Body of pancreas (tissue), 4 donors: ENCODE data around the gene DNAJC11. TPM values are rescaled to one million over a fixed set of nuclear protein-coding genes. Genes with fewer than 3 reads are reported as not detected.
"Not testable (repeated sequence)": the region's sequence is repeated elsewhere in the genome, so short reads cannot be mapped to it uniquely, and the experiment has no call there.

Experiments
- ATAC-seq: fragments of 150-250 bp; one replicate; pipeline ENCODE4 v1.9.1; 2016
- DNase-seq, 4 donors: peaks; one replicate each; pipeline ENCODE4 v3.0.0-alpha.2; 2019
- H3K27ac ChIP-seq, 4 donors: fragments of 200-600 bp; sonication (generic); 1 replicate in 3 of 4; 2 replicates in 1 of 4; pipeline versions ENCODE4 v1.5.1 to v1.6.1; 2016 to 2019; ENCODE audit warnings: mild to moderate bottlenecking in 1 of 4, mixed read lengths in 1 of 4, moderate library complexity in 1 of 4
- H3K27me3 ChIP-seq, 2 donors: fragments of 200-600 bp; sonication (generic); one replicate each; pipeline ENCODE4 v1.6.0; 2016; ENCODE audit warnings: mild to moderate bottlenecking in 1 of 2
- H3K36me3 ChIP-seq, 2 donors: fragments of 200-600 bp; sonication (generic); replicated peaks in 1 of 2; 2 replicates each; pipeline ENCODE4 v1.5.1; 2016; ENCODE audit warnings: low read depth in 2 of 2; ENCODE audit not compliant: insufficient read depth in 1 of 2
- H3K4me1 ChIP-seq: fragments of 200-600 bp; sonication (generic); one replicate; pipeline ENCODE4 v1.6.0; 2016
- H3K4me3 ChIP-seq, 2 donors: fragments of 200-600 bp; sonication (generic); 1 replicate in 1 of 2; 2 replicates in 1 of 2; pipeline ENCODE4 v1.5.1; 2016 to 2019
- H3K9me3 ChIP-seq, 3 donors: fragments of 200-600 bp; sonication (generic); 1 replicate in 2 of 3; 2 replicates in 1 of 3; pipeline ENCODE4 v1.5.1; 2016
- POLR2A ChIP-seq, 3 donors: fragments of 450-650 bp; IDR thresholded peaks; one replicate each; pipeline ENCODE4 v1.6.1; 2016; ENCODE audit warnings: antibody characterized with exemption in 3 of 3, mild to moderate bottlenecking in 2 of 3
- WGBS, 2 donors: methylation state at CpG; one replicate each; pipeline ENCODE4 v1.1.5; 2017; 5-methylcytosine and 5-hydroxymethylcytosine counted together
- intact Hi-C: fragments of 100-400 bp; cut with DNase I; formaldehyde crosslinking; loops from one replicate; pipeline ENCODE4 v1.15.1; 2023
- total RNA-seq, 2 donors: library from RNA; depleted of rRNA; stranded (reverse); fragments of >200 nt; gene quantifications; one replicate each; pipeline ENCODE4 v1.1.0, GENCODE V29; 2016
- TF ChIP-seq, protein P1 (sequence below), 7 experiments: fragments of 450-650 bp in 4 of 7; fragments of 200-600 bp in 3 of 7; sonication (generic) in 3 of 7; IDR thresholded peaks; one replicate each; pipeline ENCODE4 v1.5.1; 2016 to 2019; ENCODE audit warnings: antibody characterized with exemption in 7 of 7

The DNAJC11 gene
- total RNA-seq, 2 donors from 2014 or later, result 16.1 to 88.3 TPM

DNA sequence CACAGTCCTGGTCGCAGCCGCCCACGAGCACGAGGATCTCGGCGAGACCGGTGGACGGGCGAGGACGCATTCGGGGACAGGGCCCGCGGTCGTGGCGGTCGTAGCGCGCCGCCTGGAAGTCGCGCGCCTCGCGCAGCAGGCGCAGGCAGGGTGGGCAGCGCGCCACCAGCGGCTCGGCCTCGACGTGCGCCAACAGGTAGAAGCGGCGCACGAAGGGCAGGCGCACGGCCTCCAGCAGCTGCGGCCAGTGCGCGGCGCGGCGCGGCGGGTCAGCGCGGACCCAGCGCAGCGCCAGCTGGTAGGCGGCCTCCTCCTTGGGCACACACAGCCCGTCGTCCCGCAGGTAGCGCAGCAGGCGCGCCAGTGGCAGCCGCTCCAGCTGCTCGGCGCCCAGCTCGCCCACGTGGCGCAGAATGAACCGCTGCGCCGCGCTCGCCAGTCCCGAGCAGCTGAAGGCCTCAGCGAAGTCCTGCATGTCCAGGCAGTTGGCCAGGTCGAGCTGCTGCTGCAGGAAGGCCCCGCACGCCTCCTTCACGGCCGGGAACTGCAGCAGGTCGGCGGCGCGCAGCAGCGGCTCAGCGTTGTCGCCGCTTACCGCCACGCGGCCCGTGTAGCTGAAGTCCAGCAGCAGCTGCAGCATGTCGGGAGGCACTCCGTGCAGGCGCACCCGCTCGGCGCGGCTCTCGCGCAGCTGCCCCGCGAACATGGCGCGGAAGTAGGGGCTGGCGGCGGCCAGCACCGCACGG, 99.5 kb downstream of the DNAJC11 start:
- peak overlapping the region; percentile 86 to 99 (median 96) for H3K27ac ChIP-seq
- intact Hi-C loops, result no loop called here
- H3K9me3 ChIP-seq, result no peaks in the 10 kb centered on the region
- DNase-seq (peak; percentile 67 to 76 (median 70)), ATAC-seq (peak; percentile 28)
- TF ChIP-seq, protein P1, sequence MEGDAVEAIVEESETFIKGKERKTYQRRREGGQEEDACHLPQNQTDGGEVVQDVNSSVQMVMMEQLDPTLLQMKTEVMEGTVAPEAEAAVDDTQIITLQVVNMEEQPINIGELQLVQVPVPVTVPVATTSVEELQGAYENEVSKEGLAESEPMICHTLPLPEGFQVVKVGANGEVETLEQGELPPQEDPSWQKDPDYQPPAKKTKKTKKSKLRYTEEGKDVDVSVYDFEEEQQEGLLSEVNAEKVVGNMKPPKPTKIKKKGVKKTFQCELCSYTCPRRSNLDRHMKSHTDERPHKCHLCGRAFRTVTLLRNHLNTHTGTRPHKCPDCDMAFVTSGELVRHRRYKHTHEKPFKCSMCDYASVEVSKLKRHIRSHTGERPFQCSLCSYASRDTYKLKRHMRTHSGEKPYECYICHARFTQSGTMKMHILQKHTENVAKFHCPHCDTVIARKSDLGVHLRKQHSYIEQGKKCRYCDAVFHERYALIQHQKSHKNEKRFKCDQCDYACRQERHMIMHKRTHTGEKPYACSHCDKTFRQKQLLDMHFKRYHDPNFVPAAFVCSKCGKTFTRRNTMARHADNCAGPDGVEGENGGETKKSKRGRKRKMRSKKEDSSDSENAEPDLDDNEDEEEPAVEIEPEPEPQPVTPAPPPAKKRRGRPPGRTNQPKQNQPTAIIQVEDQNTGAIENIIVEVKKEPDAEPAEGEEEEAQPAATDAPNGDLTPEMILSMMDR (IDR thresholded peaks at IDR 0.05), result peak in 3 of 7 experiments; percentile 19 to 26 (median 25)
- peak in 1 of 3 donors; percentile 19 for TF ChIP-seq POLR2A (IDR thresholded peaks at IDR 0.05)
- H3K4me1 ChIP-seq, result peaks cover 55% of the 10 kb centered on the region
- H3K36me3 ChIP-seq, result peaks cover 0 to 6% of the 10 kb centered on the region in 2 donors
- peak overlapping the region; percentile 53 to 75 for H3K4me3 ChIP-seq
- no peaks in the 10 kb centered on the region for H3K27me3 ChIP-seq
- WGBS, 2 donors, result 0% methylated on average over 11 to 83 of the region's 103 CpGs

DNA sequence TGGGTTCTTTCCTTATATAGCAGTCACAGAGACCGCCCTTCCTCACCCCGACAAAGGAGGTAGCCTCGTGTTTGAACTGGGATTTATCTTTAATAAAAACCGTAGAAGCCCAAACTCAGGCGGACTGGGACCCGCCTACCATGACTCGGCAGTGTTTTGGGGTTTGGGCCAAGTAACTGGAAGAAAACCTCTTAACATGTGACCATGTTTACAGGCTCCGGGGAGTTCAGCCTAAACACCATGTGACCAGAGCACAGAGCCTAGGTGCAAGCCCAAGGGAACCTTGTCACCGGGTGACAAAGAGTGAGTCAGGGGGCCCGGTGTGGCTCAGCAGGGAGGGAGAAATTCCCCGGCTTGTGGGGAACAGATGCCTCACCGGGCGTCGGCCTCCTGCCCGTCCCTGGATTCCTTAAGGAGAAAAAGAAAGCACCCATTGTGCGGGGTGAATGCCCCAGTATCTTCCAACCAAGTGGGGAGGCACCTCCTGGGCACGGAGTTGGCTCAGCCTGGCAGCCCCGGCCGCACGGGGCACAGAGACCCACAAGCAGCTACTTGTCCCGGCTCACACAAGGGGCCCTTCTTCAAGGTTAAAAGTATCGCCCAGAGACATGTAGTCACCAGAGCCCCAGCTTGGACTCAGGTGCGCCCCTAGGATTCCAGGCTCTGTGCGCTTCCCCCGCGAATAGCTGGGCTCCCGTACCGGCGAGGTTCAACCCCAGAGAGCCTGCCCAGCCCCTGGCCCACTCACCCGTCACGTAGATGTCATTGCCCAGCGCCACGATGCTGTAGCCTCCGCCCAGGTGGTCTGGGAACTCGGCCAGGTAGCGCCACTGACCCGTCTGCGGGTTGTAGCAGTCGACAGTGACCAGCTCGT, 100.3 kb downstream of the DNAJC11 start:
- peak; percentile 61 for ATAC-seq
- 0% methylated on average over 14 to 40 of the region's 40 CpGs for WGBS, 2 donors

DNA sequence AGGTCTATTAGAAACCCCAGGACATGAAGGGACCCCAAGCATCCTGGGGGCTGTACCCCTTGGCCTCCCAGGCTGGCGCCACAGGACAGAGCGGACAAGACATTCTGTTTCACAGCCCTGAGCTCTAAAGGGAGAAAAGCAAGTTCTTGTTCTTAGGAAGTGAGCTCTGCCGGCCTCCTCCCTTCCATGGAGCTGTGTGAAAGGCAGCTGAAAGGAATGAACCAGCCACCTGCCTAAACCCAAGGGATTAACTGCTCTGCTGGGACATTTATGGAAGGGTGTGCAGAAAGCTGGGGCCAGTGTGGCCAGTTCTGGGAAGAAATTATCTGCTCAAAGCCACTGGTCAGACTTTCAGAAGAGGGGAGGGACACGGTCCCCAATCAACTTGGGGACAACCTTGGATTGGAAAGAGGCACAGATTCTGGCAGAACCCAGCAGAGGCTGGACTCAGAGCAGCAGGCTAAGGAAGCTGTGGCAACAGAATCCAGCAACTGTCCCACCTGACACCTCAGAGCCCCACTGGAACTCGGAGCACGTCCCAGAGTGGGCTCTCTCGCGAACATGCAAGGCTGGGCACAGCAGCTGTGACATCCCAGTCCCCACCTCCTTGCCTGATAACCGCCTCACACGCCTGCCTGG, 101.1 kb downstream of the DNAJC11 start:
- peaks cover 69% of the 10 kb centered on the region for H3K4me1 ChIP-seq
- H3K36me3 ChIP-seq, result peaks cover 0 to 10% of the 10 kb centered on the region in 2 donors
- H3K4me3 ChIP-seq, result peak overlapping the region in 1 of 2 donors; percentile 53
- TF ChIP-seq, protein P1 (IDR thresholded peaks at IDR 0.05), result no peak
- TF ChIP-seq POLR2A (IDR thresholded peaks at IDR 0.05), result no peak
- H3K9me3 ChIP-seq, result no peaks in the 10 kb centered on the region
- H3K27me3 ChIP-seq, result no peaks in the 10 kb centered on the region
- WGBS, 2 donors, result 11 to 12% methylated on average over 9 to 10 of the region's 10 CpGs
- no peak for DNase-seq
- ATAC-seq, result no peak
- H3K27ac ChIP-seq, result peak overlapping the region; percentile 86 to 99 (median 96)
- intact Hi-C loops, result no loop called here

More for the DNA sequence above, 100.3 kb downstream of the DNAJC11 start:
- intact Hi-C loops, result no loop called here
- Histone ChIP-seq H3K4me3 (peak overlapping the region; percentile 53 to 75), H3K27ac (peak overlapping the region; percentile 86 to 99 (median 96)), H3K9me3 (no peaks in the 10 kb centered on the region), H3K36me3 (peaks cover 0 to 7% of the 10 kb centered on the region in 2 donors), H3K27me3 (no peaks in the 10 kb centered on the region), H3K4me1 (peaks cover 62% of the 10 kb centered on the region)
- peak; percentile 84 to 94 (median 92) for DNase-seq
- peak; percentile 80 to 92 (median 85) for TF ChIP-seq POLR2A (IDR thresholded peaks at IDR 0.05)
- TF ChIP-seq, protein P1 (IDR thresholded peaks at IDR 0.05), result no peak

DNA sequence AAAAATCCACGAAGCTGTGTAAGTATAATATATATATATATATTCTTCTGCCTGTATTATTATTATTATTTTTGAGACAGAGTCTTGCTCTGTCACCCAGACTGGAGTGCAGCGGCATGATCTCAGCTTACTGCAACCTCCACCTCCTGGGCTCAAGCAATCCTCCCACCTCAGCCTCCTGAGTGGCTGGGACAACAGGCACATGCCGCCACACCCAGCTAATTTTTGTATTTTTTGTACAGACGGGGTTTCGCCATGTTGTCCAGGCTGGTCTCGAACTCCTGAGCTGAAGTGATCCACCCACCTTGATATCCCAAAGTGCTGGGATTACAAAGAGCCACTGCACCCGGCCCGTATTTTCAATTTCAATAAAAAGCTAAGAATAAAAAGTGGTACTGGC, 101.6 kb downstream of the DNAJC11 start:
- intact Hi-C loops, H3K27me3 ChIP-seq, H3K9me3 ChIP-seq, DNase-seq, ATAC-seq: not testable (repeated sequence)
- H3K4me3 ChIP-seq, result peak overlapping the region in 1 of 2 donors; percentile 53
- WGBS, 2 donors, result 35 to 54% methylated on average over 8 of the region's 8 CpGs
- peak overlapping the region in 3 of 4 donors; percentile 92 to 99 (median 99) for H3K27ac ChIP-seq
- H3K36me3 ChIP-seq, result peaks cover 0 to 14% of the 10 kb centered on the region in 2 donors
- H3K4me1 ChIP-seq, result peaks cover 70% of the 10 kb centered on the region
